ENCODE measurements around the gene OSBPL9.
"Not testable (repeated sequence)": the region's sequence is repeated elsewhere in the genome, so short reads cannot be mapped to it uniquely, and the experiment has no call there.

The OSBPL9 gene

DNA sequence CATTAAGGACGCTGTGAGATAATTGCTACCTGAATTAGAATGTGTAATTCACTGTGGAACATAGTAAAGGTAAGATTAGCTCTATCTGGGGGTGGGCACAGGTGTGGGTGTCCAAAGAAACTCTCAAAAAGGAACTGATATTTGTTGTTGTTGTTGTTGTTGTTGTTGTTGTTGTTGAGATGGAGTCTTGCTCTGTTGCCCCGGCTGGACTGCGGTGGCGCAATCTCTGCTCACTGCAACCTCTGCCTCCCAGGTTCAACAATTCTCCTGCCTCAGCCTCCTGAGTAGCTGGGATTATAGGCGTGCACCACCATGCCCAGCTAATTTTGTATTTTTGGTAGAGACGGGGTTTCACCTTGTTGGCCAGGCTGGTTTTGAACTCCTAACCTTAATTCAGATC lies 6.8 kb upstream of the OSBPL9 start:
- not testable (repeated sequence) for DNase-seq (ENCODE audit: low read depth in 2 of 2)

DNA sequence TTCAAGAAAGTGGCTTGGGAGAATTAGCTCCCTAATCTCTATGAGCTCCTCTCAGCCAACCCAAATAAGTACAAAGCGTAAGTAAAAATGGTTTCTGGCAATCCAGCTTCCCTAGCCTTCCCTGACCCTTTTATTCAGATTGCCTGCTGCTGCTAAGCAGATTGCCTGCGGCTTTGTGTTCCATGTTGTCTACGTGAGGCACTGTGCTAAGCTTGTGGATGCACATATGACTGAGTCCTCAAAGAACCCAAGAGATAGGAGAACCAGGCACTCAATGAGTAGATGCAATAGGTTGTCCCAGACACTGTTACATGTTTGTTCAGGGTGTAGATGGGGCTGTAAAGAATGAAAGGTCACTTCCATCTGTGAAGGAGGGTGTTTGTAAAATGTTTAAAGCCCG lies 6.3 kb upstream of the OSBPL9 start:
- DNase-seq (ENCODE audit: low read depth in 2 of 2) = no peak

DNA sequence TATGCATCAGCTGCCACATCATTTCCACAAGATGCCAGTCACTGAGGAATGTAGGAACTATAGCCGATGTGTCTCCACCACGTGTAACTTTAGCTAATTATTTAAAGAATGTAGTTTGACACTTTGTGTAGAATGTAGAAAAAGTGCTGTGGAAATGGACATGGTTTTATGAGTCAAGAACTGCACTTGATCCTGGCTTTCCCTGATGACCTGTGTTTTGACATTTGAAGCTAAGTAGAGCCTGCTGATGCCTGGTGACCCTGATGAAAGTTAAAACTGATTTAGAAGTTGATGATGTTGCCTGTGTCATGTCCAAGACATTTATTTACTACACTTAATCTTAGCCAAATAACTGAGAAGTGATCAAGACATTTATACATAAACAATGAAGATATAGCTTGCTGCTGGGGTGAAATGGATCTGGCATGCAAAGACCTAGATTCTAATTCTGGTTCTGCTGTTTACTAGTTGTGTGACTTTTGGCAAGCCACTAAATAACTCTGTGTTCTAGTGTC lies 4.4 kb upstream of the OSBPL9 start:
- no peak for DNase-seq (ENCODE audit: low read depth in 2 of 2)

DNA sequence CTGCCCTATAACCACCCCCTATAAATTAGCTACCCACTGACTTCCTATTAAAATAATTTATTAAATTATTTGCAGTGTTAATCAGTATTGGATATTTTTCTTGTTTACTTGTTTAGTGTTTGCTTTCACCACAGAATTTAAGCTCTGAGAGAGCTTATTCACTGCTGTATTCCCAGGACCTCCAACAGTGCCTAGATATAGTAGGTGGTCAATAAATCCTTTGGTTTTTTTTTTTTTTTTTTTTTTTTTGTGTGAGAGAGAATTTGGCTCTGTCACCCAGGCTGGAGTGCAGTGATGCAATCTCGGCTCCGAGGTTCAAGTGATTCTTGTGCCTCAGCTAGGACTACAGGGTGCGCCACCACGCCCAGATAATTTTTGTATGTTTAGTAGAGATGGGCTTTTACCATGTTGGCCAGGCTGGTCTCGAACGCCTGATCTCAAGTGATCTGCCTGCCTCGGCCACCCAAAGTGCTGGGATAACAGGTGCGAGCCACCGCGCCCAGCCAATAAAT lies 1.1 kb upstream of the OSBPL9 start:
- DNase-seq (ENCODE audit: low read depth in 2 of 2) = no peak

DNA sequence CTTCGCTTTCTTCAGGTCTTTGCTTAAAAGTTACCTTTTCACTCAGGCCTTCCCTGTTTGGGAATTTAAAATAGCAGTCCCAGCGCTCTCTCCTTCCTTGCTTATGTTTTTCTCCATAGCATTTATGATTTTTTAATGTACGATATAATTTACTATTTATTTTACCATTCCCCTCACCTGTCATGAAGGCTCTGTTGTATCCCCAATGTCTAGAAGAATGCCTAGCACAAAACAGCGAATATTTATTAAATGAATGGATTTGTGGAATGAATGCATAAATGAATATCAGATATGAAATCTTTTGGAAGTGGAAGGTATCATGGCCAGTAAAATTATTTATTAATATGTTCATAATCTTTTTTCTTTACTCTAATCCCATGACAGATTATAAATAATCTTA lies 402 bp upstream of the OSBPL9 start:
- no peak for DNase-seq (ENCODE audit: low read depth in 2 of 2)

DNA sequence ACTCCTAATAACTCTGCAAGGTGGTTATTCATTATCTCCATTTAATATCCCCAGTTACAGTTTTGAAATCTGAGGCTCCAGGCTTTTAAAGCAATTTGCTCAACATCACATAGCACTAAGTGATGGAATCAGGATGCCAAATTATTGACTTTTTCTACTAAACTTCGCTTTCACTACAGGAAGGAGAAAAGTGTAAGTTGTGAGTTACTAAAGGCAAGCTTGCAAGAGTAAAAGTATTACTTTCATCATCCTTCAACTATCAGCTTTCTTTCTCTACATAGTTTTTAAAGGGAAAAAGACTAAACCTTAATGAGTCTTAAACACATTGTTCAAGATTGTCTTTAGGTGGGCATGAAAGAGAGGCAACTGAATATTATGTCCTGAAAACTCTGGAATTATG lies 1.8 kb downstream of the OSBPL9 start:
- no peak for DNase-seq (ENCODE audit: low read depth in 2 of 2)

DNA sequence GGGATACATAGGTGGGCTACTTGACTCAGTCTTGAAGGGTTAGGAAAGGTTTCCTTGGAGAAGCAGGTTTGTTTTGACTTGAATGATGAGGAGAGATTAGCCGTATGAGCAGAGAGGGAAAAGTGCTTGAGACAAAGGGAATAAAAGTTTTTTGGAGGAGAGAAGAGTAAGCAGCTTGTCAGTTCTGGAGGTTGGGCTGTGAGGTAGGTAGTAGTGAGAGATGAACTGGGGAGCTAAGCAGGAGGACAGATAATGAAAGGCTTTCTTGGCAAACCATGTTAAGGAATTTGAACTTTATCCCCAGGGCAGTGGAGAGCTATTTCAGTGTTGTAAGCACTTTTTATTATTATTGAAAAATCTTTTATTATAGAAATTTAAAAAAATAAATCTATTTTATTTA lies 3.6 kb downstream of the OSBPL9 start:
- DNase-seq (ENCODE audit: low read depth in 2 of 2) = no peak

DNA sequence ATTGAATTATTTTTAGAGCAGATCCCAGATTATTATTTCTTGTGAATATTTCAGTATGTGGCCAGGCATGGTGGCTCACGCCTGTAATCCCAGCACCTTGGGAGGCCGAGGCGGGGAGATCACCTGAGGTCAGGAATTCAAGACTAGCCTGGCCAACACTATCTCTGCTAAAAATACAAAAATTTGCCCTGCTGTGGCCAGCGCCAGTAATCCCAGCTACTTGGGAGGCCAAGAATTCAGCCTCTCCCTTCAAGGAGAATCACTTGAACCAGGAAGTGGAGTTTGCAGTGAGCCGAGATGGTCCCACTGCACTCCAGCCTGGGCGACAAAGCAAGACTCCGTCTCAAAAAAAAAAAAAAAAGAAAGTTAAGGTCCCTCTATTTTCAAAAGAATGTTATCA lies 4.3 kb downstream of the OSBPL9 start:
- DNase-seq (ENCODE audit: low read depth in 2 of 2) = no peak

DNA sequence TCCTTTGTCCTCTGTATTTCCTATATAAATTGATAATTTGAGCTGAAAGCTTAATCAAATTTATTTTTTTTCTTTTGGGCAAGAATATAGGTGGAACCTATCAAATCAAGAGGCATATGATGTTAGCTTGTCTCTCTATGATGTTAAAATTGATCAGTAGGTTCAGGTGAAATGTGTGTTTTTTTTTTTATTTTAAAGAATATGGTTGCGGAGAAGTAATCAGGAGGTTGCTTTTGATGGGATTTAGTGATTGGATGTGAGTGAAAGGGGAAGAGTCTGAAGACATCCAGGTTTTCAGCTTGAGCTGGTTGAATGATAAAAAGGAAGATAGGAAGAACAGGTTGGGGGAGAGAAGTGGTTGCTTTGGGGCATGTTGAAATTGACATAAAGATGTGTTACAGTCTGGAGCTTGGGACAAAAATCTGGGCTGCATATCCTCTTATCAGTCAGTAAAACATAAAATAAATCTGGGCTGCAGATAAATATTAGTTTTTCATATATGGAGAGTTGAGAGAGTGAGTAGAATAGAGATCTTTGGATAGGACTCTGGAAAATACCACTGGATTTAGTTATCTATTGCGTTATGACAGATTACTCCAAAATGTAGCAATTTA lies 5.1 kb downstream of the OSBPL9 start:
- no peak for DNase-seq (ENCODE audit: low read depth in 2 of 2)

DNA sequence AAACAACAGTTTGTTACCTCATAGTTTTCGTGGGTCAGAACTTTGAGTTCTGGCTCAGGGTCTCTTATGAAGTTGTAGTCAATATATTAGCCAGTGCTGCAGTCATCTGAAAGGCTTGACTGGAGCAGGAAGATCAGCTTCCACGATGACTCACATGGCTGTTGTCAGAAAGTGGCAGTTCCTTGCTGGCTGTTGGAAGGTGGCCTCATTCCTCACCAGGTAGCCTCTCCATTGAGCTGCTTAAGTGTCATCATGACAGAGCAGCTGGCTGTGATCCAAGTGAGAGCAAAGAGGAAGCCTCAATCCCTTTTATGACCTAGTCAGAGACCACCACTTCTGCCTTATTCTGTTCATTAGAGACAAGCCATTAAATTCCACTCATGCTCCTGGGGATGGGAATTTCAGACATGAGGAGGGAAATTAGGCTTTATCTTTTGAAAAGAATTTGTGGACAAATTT lies 5.6 kb downstream of the OSBPL9 start:
- DNase-seq (ENCODE audit: low read depth in 2 of 2) = no peak

DNA sequence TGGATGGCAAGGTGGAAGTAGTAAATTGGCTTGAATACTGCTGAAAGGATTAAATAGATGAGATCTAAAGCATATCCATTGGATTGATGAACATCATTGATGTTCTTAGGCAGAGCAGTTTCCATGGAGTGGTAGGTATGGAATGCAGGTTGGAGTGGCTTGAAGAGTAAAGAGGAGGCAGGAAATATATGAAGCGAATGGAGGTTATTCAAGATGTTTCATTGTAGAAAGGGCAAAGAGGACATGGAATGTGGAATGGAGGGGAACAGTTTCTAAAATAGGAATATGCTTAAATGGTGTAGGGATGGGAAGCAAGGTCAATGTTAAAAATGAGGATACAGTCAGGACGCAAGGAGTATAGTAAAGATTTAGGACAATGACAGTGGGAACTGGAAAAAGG lies 6.1 kb downstream of the OSBPL9 start:
- DNase-seq (ENCODE audit: low read depth in 2 of 2) = no peak

DNA sequence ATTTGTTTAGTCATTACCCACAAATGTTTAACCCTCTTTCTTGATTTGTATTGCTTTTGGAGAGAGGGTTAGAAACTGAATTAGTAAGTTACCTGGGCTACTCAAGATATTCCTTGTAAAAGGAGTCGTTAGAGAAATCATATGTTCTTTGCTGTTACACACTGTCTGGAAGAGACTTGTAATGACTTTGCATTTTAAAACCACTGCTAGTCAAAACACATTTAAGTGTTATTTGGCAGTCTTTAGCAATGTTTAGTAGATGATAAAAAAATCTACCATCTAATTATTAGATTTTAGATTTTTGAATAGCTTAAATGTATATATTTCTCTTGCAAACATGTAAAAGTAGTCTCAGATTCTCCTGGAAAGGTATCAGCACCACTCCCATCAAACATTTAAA lies 6.6 kb downstream of the OSBPL9 start:
- DNase-seq (ENCODE audit: low read depth in 2 of 2) = no peak

DNA sequence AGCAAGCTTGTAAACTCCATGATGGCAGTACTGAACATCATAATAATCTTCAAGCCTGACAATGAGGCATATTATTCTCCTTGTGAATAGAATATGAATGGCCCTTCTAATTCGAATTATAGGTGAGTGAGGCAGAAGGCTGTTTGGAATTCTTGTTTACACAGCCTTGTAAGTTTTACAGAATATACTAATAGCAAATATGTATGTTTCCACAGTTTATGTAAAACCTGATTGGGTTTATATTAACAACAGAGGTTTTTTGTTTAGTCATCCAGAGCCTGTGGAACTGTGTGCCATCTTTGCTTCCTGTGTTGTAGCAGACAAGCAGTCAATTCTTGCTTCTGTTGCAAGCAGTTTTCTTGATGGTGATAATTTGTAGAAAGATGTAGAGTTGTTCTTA lies 8.0 kb downstream of the OSBPL9 start:
- no peak for DNase-seq (ENCODE audit: low read depth in 2 of 2)

DNA sequence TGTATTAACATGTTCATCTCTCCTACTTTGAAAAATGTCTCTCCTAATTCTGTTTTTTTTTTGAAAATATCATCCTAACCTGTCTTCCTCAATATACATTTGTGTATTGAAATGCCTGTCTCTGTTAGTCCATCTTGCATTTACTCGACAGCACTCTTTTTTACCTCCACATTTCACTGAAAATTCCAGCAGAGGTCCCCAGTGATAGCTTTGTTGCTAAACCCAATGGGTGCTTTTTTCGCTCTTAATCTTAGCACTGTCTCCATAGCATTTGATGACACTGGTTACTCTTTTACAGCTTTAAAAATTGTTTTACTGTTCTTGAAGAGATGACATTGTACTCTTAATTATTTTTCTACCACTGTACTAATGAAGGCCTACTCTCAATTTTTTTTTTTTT lies 10.8 kb downstream of the OSBPL9 start:
- no peak for DNase-seq (ENCODE audit: low read depth in 2 of 2)

DNA sequence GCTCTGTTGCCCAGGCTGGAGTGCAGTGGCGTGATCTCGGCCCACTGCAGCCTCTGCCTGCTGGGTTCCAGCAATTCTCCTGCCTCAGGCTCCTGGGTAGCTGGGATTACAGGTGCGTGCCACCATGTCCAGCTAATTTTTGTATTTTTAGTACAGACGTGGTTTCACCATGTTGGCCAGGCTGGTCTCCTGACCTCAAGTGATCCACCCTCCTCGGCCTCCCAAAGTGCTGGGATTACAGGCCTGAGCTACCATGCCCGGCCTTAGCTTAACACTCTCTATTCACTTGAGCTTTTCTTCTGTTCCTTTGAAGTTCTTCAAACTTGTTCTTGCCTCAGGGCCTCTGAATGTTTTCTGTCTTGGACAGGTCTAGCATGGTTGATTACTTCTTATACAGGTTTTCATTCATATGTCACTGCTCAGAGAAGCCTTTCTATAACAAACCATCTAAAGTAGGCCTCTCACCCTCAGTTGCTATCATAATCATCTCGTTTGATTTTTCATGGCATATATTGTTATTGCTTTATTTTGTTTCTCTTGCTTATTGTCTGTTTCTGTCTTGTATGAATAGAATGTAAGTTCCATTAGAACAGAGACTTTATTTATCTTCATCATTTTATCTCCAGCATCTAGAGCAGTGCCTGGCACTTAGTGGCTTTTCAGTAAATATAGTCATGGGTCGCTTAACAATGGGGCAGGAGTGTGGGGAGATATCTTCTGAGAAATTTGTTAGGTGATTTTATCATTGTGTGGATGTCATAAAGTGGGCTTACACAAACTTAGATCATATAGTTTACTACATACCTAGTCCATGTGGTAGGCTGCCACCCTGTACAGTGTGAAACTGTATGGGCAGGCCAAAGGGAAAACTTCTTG lies 12.1 kb downstream of the OSBPL9 start:
- no peak for DNase-seq (ENCODE audit: low read depth in 2 of 2)

DNA sequence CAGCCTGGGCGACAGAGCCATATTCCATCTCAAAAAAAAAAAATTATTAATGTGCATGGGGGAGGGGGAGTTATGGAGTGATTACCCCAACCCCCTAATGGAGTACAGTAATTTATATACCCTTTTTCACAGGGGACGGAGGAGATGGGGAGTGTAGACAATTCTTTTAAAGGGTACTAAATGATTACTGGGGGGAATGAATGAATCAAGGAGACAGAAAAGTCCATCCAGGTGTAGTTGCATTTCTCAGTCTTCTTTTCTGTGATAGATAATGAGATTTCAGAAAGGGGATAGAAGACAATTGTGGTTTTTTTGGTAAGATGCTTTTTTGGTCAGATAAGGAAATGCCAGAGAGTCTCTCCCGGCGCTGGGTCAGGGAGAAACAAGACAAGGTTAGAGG lies 13.0 kb downstream of the OSBPL9 start:
- no peak for DNase-seq (ENCODE audit: low read depth in 2 of 2)

DNA sequence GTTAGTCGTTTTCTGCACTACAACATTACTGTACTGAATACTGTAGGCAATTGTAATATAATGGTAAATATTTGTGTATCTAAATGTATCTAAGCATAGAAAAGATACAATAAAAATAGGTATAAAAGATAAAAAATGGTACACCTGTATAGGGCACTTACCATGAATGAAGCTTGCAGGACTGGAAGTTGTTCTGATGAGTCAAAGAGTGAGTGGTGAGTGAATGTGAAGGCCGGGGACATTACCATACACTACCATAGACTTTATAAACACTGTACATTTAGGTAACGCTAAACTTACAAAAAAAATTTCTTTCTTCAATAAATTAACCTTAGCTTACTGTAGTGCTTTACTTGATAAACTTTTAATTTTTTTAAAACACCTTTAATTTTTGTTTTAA lies 13.5 kb downstream of the OSBPL9 start:
- DNase-seq (ENCODE audit: low read depth in 2 of 2) = no peak

DNA sequence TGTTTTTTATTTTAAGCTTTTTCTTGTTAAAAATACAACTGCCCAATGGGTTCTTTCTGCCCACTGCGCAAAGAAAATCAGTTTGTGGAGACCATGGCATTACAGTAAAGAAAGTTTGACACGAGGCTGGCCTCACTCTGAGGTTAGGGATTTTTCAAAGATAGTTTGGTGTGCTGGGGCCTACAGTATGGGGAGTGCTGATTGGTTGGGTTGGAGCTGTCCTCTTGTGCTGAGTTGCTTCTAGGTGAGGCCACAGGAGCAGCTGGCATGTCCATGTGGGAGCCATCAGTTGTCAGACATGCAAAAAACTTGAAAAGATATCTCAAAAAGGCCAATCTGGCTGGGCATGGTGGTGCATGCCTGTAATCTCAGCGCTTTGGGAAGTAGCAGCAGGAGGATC lies 14.0 kb downstream of the OSBPL9 start:
- no peak for DNase-seq (ENCODE audit: low read depth in 2 of 2)

DNA sequence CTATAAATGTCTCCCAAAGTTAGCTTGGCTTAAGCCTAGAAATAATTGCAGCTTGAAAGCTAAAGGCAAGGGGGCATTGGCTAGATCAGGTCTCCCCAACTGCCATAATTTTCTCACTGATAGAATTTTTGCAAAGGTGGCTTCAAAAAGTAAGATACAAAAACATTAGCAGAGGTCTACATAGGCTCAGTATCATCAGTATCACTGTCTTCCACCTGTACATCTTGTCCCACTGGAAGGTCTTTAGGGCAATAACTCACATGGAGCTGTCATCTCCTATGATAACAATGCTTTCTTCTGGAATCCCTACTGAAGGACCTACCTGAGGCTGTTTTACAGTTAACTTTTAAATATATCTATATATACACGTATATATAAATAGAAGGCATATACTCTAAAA lies 14.9 kb downstream of the OSBPL9 start:
- no peak for DNase-seq (ENCODE audit: low read depth in 2 of 2)

DNA sequence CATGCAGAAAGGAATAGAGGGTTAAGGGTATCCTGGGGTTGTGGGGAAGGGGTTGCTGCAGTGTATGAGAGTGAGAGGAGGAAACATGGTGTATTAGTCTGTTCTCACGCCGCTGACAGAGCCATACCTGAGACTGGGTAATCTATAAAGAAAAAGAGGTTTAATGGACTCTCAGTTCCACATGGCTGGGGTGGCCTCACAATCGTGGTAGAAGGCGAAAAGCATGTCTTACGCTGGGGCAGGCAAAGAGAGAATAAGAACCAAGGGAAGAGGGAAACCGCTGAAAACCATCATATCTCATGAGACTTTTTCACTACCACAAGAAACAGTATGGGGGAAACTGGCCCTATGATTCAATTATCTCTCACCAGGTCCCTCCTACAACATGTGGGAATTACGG lies 17.7 kb downstream of the OSBPL9 start:
- DNase-seq (ENCODE audit: low read depth in 2 of 2) = no peak

DNA sequence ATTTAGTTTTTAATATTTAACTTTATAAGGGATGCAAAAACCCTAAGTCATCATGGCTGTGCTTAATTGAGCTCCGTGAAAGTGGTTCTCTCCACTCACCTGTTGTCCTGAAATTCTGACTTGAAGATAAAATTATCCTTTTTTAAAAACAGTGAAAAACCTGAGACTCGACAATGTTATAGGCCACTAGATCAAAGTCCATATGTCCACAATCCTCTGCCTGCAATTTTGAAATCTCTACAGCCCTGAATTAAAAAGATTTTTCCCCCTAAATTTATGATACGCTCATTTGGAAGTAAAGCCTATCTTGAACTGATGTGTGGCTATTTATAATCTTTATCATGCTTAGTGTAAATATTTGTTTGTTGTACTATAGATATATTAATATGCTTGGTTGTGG lies 18.7 kb downstream of the OSBPL9 start:
- no peak for DNase-seq (ENCODE audit: low read depth in 2 of 2)

DNA sequence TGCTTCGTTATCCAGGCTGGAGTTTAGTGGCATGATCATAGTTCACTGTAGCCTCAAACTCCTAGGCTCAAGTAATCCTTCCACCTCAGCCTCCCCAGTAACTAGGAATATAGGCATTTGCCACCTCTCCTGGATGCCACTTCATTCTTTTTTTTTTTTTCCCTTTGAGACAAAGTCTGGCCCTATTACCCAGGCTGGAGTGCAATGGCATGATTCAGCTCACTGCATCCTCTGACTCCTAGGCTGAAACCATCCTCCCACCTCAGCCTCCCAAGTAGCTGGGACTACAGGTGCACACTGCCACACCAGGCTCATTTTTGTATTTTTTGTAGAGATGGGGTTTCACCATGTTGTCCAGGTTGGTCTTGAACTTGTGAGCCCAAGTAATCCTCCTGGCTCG lies 19.3 kb downstream of the OSBPL9 start:
- no peak for DNase-seq (ENCODE audit: low read depth in 2 of 2)
